ENCODE measurements around the gene CEP128.

GRCh38 chr14:80560800-80561657 is 380.5 kb downstream of the CEP128 start:
- TF ChIP-seq, protein P1, sequence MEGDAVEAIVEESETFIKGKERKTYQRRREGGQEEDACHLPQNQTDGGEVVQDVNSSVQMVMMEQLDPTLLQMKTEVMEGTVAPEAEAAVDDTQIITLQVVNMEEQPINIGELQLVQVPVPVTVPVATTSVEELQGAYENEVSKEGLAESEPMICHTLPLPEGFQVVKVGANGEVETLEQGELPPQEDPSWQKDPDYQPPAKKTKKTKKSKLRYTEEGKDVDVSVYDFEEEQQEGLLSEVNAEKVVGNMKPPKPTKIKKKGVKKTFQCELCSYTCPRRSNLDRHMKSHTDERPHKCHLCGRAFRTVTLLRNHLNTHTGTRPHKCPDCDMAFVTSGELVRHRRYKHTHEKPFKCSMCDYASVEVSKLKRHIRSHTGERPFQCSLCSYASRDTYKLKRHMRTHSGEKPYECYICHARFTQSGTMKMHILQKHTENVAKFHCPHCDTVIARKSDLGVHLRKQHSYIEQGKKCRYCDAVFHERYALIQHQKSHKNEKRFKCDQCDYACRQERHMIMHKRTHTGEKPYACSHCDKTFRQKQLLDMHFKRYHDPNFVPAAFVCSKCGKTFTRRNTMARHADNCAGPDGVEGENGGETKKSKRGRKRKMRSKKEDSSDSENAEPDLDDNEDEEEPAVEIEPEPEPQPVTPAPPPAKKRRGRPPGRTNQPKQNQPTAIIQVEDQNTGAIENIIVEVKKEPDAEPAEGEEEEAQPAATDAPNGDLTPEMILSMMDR (IDR thresholded peaks at IDR 0.05) = no peak
- no peak for TF ChIP-seq POLR2A (IDR thresholded peaks at IDR 0.05)

Data from uterus (tissue), 2 donors.